Activated T-cell treated with anti-CD3 and anti-CD28 coated beads, Interleukin-2, amount 50 U/mL, for 4 hours (primary cell): Measurements from ENCODE around the gene RNF113A. TPM values are rescaled to one million over a fixed set of nuclear protein-coding genes. Genes with fewer than 3 reads are reported as not detected.
"Not testable (repeated sequence)": the region's sequence is repeated elsewhere in the genome, so short reads cannot be mapped to it uniquely, and the experiment has no call there.

ENCODE experiments used
- ATAC-seq, 2 donors: fragments of 200-7000 bp; cut with Tn5 transposase; one replicate each; pipeline ENCODE4 v1.10.0; 2021
- DNase-seq: peaks from one replicate; pipeline ENCODE4 v3.0.0-alpha.2; 2020
- H3K27me3 Mint-ChIP-seq: one replicate; pipeline ENCODE4 v1.8.0; 2021; ENCODE audit warnings: low read depth, mixed read lengths
- H3K36me3 Mint-ChIP-seq: one replicate; pipeline ENCODE4 v1.8.0; 2022; ENCODE audit warnings: mixed read lengths; ENCODE audit not compliant: insufficient read depth
- H3K4me1 Mint-ChIP-seq: one replicate; pipeline ENCODE4 v1.8.0; 2021; ENCODE audit warnings: low read depth, mixed read lengths
- H3K4me3 Mint-ChIP-seq: one replicate; pipeline ENCODE4 v1.8.0; 2021; ENCODE audit warnings: mild to moderate bottlenecking, moderate library complexity, mixed read lengths
- H3K9me3 Mint-ChIP-seq: one replicate; pipeline ENCODE4 v1.8.0; 2021; ENCODE audit warnings: mixed read lengths
- total RNA-seq, 3 donors: library from RNA; stranded (reverse); gene quantifications; one replicate each; pipeline ENCODE4 v1.2.1, GENCODE V29; 2021

Gene RNF113A
- total RNA-seq = 10 to 100 TPM; 23.7 to 27.5 (median 24.9) TPM

DNA sequence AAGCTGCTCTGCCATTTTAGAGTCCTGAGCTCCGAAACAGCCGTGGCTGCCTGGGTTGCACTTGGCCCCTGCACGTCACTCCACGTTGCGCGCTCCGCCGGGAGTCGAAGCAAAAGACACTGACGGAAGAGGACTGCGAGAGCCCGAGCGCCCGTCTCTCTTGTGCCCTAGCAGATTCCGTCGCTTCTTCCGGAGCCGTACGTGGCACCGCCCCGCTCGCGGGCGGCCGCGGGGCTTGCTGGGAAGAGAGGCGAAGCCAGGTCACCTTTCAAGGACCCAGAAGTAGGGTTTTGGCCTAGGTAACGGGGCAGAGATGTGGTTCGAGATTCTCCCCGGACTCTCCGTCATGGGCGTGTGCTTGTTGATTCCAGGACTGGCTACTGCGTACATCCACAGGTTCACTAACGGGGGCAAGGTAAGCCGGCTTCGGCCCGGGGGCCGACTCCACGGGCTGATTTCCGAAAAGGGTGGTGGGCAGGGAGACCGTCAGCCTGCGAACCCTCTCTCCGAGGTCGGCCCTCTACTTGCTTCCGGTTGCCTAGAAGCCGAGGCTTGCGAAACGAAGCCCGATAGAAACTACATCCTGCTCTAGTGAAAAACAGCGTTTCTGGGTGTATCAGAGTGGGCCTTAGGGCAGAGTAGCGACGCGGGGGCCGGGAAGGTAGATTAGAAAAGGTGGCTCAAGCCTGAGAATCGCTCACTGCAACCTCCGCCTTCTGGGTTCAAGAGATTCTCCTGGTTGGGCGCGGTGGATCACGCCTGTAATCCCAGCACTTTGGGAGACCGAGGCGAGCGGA is at the start of gene RNF113A, which contains the start of gene NDUFA1:
TSS of gene RNF113A (minus strand) at position 135 of the 797 bp plus-strand sequence. CDS start at position 15, 120 bp downstream.
TSS of gene NDUFA1 (plus strand) at position 234 of the 797 bp plus-strand sequence. CDS start at position 314, 80 bp downstream.
- ATAC-seq (peak; percentile 95 to 97), DNase-seq (peak; percentile 75)
- no peaks in the 10 kb centered on the region for H3K27me3 Mint-ChIP-seq
- no peaks in the 10 kb centered on the region for H3K9me3 Mint-ChIP-seq
- H3K36me3 Mint-ChIP-seq = no peaks in the 10 kb centered on the region
- H3K4me1 Mint-ChIP-seq = peaks cover 16% of the 10 kb centered on the region
- H3K4me3 Mint-ChIP-seq = peak within 1 kb of the TSS; percentile 100

GRCh38 chrX:119919835-119920585 is 48.5 kb upstream of the RNF113A start:
- no peaks in the 10 kb centered on the region for H3K27me3 Mint-ChIP-seq
- ATAC-seq (no peak), DNase-seq (no peak)
- H3K36me3 Mint-ChIP-seq = peaks cover 2% of the 10 kb centered on the region
- no peaks in the 10 kb centered on the region for H3K9me3 Mint-ChIP-seq
- no peaks in the 10 kb centered on the region for H3K4me1 Mint-ChIP-seq
- no peak overlapping the region for H3K4me3 Mint-ChIP-seq

DNA sequence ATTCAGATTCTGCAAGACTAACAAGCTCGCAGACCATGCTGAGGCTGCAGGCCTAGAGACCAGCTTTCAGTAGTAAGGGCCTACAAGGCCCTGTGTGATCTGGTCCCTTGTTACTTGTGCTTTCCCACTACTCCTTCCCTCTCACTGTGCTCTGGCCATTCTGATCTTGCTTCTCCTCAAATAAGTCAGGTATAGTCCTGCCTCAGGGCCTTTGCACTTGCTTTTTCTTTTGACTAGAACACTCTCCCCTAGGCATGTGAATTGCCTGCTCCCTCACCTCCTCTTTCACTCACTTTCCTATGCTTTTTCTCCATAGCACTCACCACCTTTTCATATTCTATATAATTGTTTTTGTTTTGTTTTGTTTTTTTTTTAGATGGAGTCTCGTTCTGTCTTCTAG is 46.3 kb upstream of the RNF113A start:
- no peak for DNase-seq
- Mint-ChIP-seq H3K36me3 (no peaks in the 10 kb centered on the region), H3K27me3 (no peaks in the 10 kb centered on the region), H3K4me3 (no peak overlapping the region), H3K9me3 (no peaks in the 10 kb centered on the region), H3K4me1 (no peaks in the 10 kb centered on the region)
- ATAC-seq = no peak

GRCh38 chrX:119916310-119916709 is 44.8 kb upstream of the RNF113A start:
- no peaks in the 10 kb centered on the region for H3K27me3 Mint-ChIP-seq
- ATAC-seq = no peak
- H3K36me3 Mint-ChIP-seq = no peaks in the 10 kb centered on the region
- no peaks in the 10 kb centered on the region for H3K4me1 Mint-ChIP-seq
- DNase-seq = no peak
- no peaks in the 10 kb centered on the region for H3K9me3 Mint-ChIP-seq
- no peak overlapping the region for H3K4me3 Mint-ChIP-seq

DNA sequence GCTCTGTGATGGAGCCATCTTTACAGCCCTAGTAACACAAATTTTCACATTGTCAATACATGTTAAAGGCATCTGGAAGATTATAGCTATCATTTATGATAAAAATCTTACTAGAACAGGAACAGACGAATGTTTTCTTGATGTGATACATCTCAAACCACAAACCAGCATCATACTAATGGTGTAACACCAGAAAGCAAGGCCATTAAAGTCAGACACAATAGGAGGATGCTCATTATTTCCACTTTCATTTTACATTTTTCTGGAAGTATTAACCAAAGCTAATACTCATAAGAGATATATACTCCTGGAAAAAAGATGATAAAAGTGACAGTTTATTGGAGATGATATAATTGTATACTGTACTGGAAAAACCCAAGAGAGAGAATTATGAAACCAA is 29.4 kb upstream of the RNF113A start:
- DNase-seq (no peak), ATAC-seq (no peak)
- H3K36me3 Mint-ChIP-seq = no peaks in the 10 kb centered on the region
- peaks cover 1% of the 10 kb centered on the region for H3K4me1 Mint-ChIP-seq
- H3K4me3 Mint-ChIP-seq = no peak overlapping the region
- no peaks in the 10 kb centered on the region for H3K27me3 Mint-ChIP-seq
- H3K9me3 Mint-ChIP-seq = no peaks in the 10 kb centered on the region

- no peak for DNase-seq
- Mint-ChIP-seq H3K4me1 (peaks cover 1% of the 10 kb centered on the region), H3K9me3 (no peaks in the 10 kb centered on the region)
Observed at GRCh38 chrX:119899125-119899524, 27.6 kb upstream of the RNF113A start.

GRCh38 chrX:119895843-119896326 is 24.4 kb upstream of the RNF113A start, which contains the start of gene AKAP14:
AKAP14 (plus strand) TSS chrX:119895893; CDS start chrX:119903224, 7,331 bp downstream.
- peaks cover under 1% of the 10 kb centered on the region for H3K4me1 Mint-ChIP-seq

More at GRCh38 chrX:119899125-119899524, 27.6 kb upstream of the RNF113A start:
- no peak for ATAC-seq
- H3K36me3 Mint-ChIP-seq = no peaks in the 10 kb centered on the region
- no peak overlapping the region for H3K4me3 Mint-ChIP-seq
- no peaks in the 10 kb centered on the region for H3K27me3 Mint-ChIP-seq

GRCh38 chrX:119891961-119892692 is 20.6 kb upstream of the RNF113A start:
- H3K36me3 Mint-ChIP-seq, H3K4me3 Mint-ChIP-seq, H3K4me1 Mint-ChIP-seq, ATAC-seq, H3K9me3 Mint-ChIP-seq, DNase-seq, H3K27me3 Mint-ChIP-seq: not testable (repeated sequence)

More at GRCh38 chrX:119895843-119896326, 24.4 kb upstream of the RNF113A start, which contains the start of gene AKAP14:
- Mint-ChIP-seq H3K27me3 (no peaks in the 10 kb centered on the region), H3K4me3 (no peak within 1 kb of the TSS), H3K36me3 (no peaks in the 10 kb centered on the region), H3K9me3 (no peaks in the 10 kb centered on the region)
- ATAC-seq (no peak), DNase-seq (no peak)

DNA sequence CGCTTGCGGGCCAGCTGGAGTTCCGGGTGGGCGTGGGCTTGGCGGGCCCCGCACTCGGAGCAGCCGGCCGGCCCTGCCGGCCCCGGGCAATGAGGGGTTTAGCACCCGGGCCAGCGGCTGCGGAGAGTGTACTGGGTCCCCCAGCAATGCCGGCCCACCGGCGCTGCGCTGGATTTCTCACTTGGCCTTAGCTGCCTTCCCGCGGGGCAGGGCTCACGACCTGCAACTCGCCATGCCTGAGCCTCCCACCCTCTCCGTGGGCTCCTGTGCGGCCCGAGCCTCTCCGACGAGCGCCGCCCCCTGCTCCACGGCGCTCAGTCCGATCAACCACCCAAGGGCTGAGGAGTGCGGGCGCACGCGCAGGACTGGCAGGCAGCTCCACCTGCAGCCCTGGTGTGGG is 19.1 kb upstream of the RNF113A start:
- not testable (repeated sequence) for ATAC-seq, DNase-seq, H3K9me3 Mint-ChIP-seq, H3K36me3 Mint-ChIP-seq, H3K27me3 Mint-ChIP-seq, H3K4me3 Mint-ChIP-seq, H3K4me1 Mint-ChIP-seq

DNA sequence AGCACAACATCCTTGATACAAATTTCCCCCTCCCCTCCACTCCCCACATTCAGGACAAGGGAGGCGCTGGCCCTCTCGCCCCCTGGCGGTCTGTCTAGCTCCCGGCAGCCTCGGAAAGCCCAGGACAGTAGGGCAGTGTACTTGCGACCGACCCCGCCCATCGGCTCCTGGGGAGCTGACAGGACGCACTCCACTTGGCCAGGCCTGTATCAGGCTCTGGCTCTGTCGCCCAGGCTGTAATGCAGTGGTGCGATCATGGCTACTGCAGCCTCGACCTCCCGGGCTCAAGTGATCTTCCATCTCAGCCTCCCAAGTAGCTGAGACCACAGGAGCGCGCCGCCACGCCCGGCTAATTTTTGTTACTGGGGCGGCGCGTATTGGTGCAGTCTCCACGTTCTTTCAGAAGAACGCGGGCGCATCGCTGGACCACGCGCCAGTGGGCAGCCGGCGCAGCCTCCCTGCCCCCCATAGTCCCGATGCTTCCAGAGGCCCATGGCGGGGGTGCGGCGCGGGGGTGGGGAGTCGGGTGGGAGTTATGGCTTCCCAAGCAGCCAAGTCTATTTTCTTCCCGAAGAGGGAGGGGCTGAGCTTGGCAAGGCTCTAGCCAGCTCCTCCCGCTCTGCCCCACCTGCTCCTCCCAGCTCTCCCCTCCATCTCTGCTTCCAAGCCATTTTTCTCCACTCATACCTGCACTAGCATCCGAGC is 16.3 kb upstream of the RNF113A start:
- H3K27me3 Mint-ChIP-seq = no peaks in the 10 kb centered on the region
- ATAC-seq = peak; percentile 84 to 87
- H3K36me3 Mint-ChIP-seq = no peaks in the 10 kb centered on the region
- no peaks in the 10 kb centered on the region for H3K9me3 Mint-ChIP-seq
- peak; percentile 43 for DNase-seq
- peak overlapping the region; percentile 40 for H3K4me3 Mint-ChIP-seq
- H3K4me1 Mint-ChIP-seq = peaks cover 8% of the 10 kb centered on the region

- Mint-ChIP-seq H3K27me3 (no peaks in the 10 kb centered on the region), H3K36me3 (no peaks in the 10 kb centered on the region), H3K9me3 (no peaks in the 10 kb centered on the region), H3K4me3 (peak overlapping the region; percentile 45), H3K4me1 (peaks cover 10% of the 10 kb centered on the region)
- no peak for ATAC-seq
- no peak for DNase-seq
Observed at GRCh38 chrX:119885554-119886428, 14.3 kb upstream of the RNF113A start.

GRCh38 chrX:119880552-119881437 is 9.3 kb upstream of the RNF113A start:
- Mint-ChIP-seq H3K27me3 (no peaks in the 10 kb centered on the region), H3K4me1 (peaks cover 12% of the 10 kb centered on the region), H3K4me3 (no peak overlapping the region), H3K9me3 (no peaks in the 10 kb centered on the region), H3K36me3 (peaks cover 1% of the 10 kb centered on the region)
- DNase-seq = peak; percentile 9
- peak; percentile 89 to 91 for ATAC-seq
